A549 (cell line): ENCODE data around the gene SCFD1. TPM values are rescaled to one million over a fixed set of nuclear protein-coding genes. Genes with fewer than 3 reads are reported as not detected.
"Not testable (repeated sequence)": the region's sequence is repeated elsewhere in the genome, so short reads cannot be mapped to it uniquely, and the experiment has no call there.

Experiments
- ATAC-seq, 2 experiments: fragments of 200-7000 bp in 1 of 2; fragments of >200 bp in 1 of 2; cut with Nextera tagmentation in 1 of 2; cut with Tn5 transposase in 1 of 2; 3 replicates each; pipeline versions ENCODE4 v1.8.0 to v1.9.1; 2018 to 2020; ENCODE audit warnings: mild to moderate bottlenecking in 1 of 2, moderate library complexity in 1 of 2
- CTCF ChIA-PET: fragments of 300-600 bp; sonication (Branson Sonifier 250); formaldehyde crosslinking; extraction: SDS; loops from one replicate; lab custom pipeline; 2021; ENCODE audit warnings: antibody characterized with exemption, inconsistent platforms; lab: Yijun Ruan, JAX
- POLR2A ChIA-PET: fragments of 350-600 bp; formaldehyde crosslinking; extraction: SDS; loops from one replicate; lab custom pipeline; 2021; ENCODE audit warnings: antibody characterized with exemption, inconsistent platforms; lab: Yijun Ruan, JAX
- DNase-seq, 2 experiments: peaks; one replicate each; pipeline versions ENCODE4 v3.0.0 to v3.0.0-alpha.2; 2011 to 2016; ENCODE audit warnings: low read depth in 1 of 2, low spot score in 1 of 2
- FAIRE-seq: peaks from 2 replicates; lab custom pipeline; 2011; peaks lifted over from hg19 to GRCh38; lab: Jason Lieb, UNC
- H3K27ac ChIP-seq, 2 experiments: fragments of >200 bp; sonication (Bioruptor Twin); formaldehyde crosslinking; 3 replicates each; pipeline ENCODE4 v1.5.1; 2016 to 2017
- H3K4me1 ChIP-seq: fragments of >200 bp; sonication (Bioruptor Twin); formaldehyde crosslinking; 3 replicates; pipeline ENCODE4 v1.6.1; 2016
- H3K4me2 ChIP-seq: fragments of >200 bp; sonication (Bioruptor Twin); formaldehyde crosslinking; 3 replicates; pipeline ENCODE4 v1.6.1; 2016
- H3K4me3 ChIP-seq: fragments of >200 bp; sonication (Bioruptor Twin); formaldehyde crosslinking; 3 replicates; pipeline ENCODE4 v1.5.1; 2016
- H3K9me3 ChIP-seq: fragments of >200 bp; sonication (Bioruptor Twin); formaldehyde crosslinking; 3 replicates; pipeline ENCODE4 v1.6.1; 2016
- ATOH8 ChIP-seq: fragments of 250-450 bp; sonication (Bioruptor Pico); IDR thresholded peaks from 2 replicates; pipeline ENCODE4 v1.5.0; 2020; ENCODE audit warnings: low read depth, mild to moderate bottlenecking, moderate library complexity
- BCL3 ChIP-seq: fragments of >200 bp; sonication (Bioruptor Twin); formaldehyde crosslinking; IDR thresholded peaks from 3 replicates; pipeline ENCODE4 v1.6.1; 2016
- CBX2 ChIP-seq: fragments of 200-600 bp; sonication (generic); IDR thresholded peaks from 2 replicates; pipeline ENCODE4 v1.6.1; 2016; ENCODE audit warnings: low read depth, mild to moderate bottlenecking, borderline replicate concordance
- CBX8 ChIP-seq: fragments of 200-600 bp; sonication (generic); IDR thresholded peaks from 2 replicates; pipeline ENCODE4 v1.6.1; 2016
- CHD2 ChIP-seq: fragments of 150-350 bp; IDR thresholded peaks from 2 replicates; pipeline ENCODE4 v1.6.1; 2014; ENCODE audit warnings: low read length; ENCODE audit not compliant: partially characterized antibody
- CHD4 ChIP-seq: fragments of 200-600 bp; sonication (generic); IDR thresholded peaks from 2 replicates; pipeline ENCODE4 v1.6.1; 2016; ENCODE audit warnings: antibody characterized with exemption, mild to moderate bottlenecking, borderline replicate concordance
- ELK1 ChIP-seq: fragments of 150-350 bp; IDR thresholded peaks from 2 replicates; pipeline ENCODE4 v1.6.1; 2014; ENCODE audit warnings: low read depth, mild to moderate bottlenecking, low read length
- EP300 ChIP-seq, 2 experiments: fragments of >200 bp; sonication (Bioruptor Twin); formaldehyde crosslinking; IDR thresholded peaks; 2 replicates in 1 of 2; 3 replicates in 1 of 2; pipeline ENCODE4 v1.6.1; 2016 to 2017
- FOXS1 ChIP-seq: fragments of 250-450 bp; sonication (Bioruptor Pico); IDR thresholded peaks from 2 replicates; pipeline ENCODE4 v1.5.0; 2020; ENCODE audit warnings: mild to moderate bottlenecking, moderate library complexity
- GATA3 ChIP-seq: IDR thresholded peaks from 2 replicates; pipeline ENCODE4 v1.6.1; 2012; ENCODE audit warnings: borderline replicate concordance
- HES2 ChIP-seq: fragments of >200 bp; sonication (Bioruptor Twin); formaldehyde crosslinking; IDR thresholded peaks from 2 replicates; pipeline ENCODE4 v1.6.1; 2016
- HEYL ChIP-seq: fragments of 250-450 bp; sonication (Bioruptor Pico); IDR thresholded peaks from 2 replicates; pipeline ENCODE4 v1.8.0; 2021; ENCODE audit warnings: mild to moderate bottlenecking, moderate library complexity
- HOXA7 ChIP-seq: fragments of 250-450 bp; sonication (Bioruptor Pico); IDR thresholded peaks from 2 replicates; pipeline ENCODE4 v1.5.0; 2020; ENCODE audit warnings: mild to moderate bottlenecking, moderate library complexity
- JUN ChIP-seq, 2 experiments: fragments of >200 bp; sonication (Bioruptor Twin); formaldehyde crosslinking; IDR thresholded peaks; 2 replicates in 1 of 2; 3 replicates in 1 of 2; pipeline ENCODE4 v1.6.1; 2016 to 2017
- JUNB ChIP-seq: fragments of >200 bp; sonication (Bioruptor Twin); formaldehyde crosslinking; IDR thresholded peaks from 2 replicates; pipeline ENCODE4 v1.6.1; 2016
- NFE2L2 ChIP-seq: fragments of 150-350 bp; conservative IDR thresholded peaks from 2 replicates; pipeline ENCODE4 v1.6.1; 2014; ENCODE audit warnings: low read length
- PBX3 ChIP-seq: IDR thresholded peaks from 2 replicates; pipeline ENCODE4 v1.6.1; 2012
- PHF8 ChIP-seq: fragments of 200-600 bp; sonication (generic); IDR thresholded peaks from 2 replicates; pipeline ENCODE4 v1.6.1; 2016; ENCODE audit warnings: low read depth, mild to moderate bottlenecking, antibody characterized with exemption, moderate library complexity, borderline replicate concordance
- RAD21 ChIP-seq, 2 experiments: fragments of >200 bp in 1 of 2; sonication (Bioruptor Twin) in 1 of 2; formaldehyde crosslinking in 1 of 2; IDR thresholded peaks in 1 of 2; conservative IDR thresholded peaks in 1 of 2; 2 replicates in 1 of 2; 3 replicates in 1 of 2; pipeline ENCODE4 v1.6.1; 2012 to 2018; ENCODE audit warnings: inconsistent platforms in 1 of 2
- SREBF2 ChIP-seq: fragments of 450-650 bp; IDR thresholded peaks from 2 replicates; pipeline ENCODE4 v1.6.1; 2014; ENCODE audit warnings: mild to moderate bottlenecking, moderate library complexity
- TFCP2L1 ChIP-seq: fragments of 250-450 bp; sonication (Bioruptor Pico); IDR thresholded peaks from 2 replicates; pipeline ENCODE4 v1.5.0; 2021; ENCODE audit warnings: mild to moderate bottlenecking
- ZFP36 ChIP-seq: fragments of 450-650 bp; IDR thresholded peaks from 2 replicates; pipeline ENCODE4 v1.6.1; 2014; ENCODE audit warnings: borderline replicate concordance; ENCODE audit not compliant: partially characterized antibody
- ZSCAN20 ChIP-seq: fragments of 250-450 bp; sonication (Bioruptor Pico); IDR thresholded peaks from 2 replicates; pipeline ENCODE4 v1.8.0; 2022; ENCODE audit warnings: mild to moderate bottlenecking, moderate library complexity
- WGBS: methylation state at CpG from one replicate; pipeline ENCODE4 v1.1.6; 2017; ENCODE audit errors: missing lambda C conversion rate; 5-methylcytosine and 5-hydroxymethylcytosine counted together
- polyA plus RNA-seq, 4 experiments: library from polyadenylated mRNA; depleted of rRNA in 3 of 4; stranded (reverse); fragments of >200 nt; fragmentation: RNase III in 1 of 4; extraction: RNeasy Plus Mini Kit Qiagen cat#74134 plus additional on column Dnase treatment in 1 of 4; gene quantifications; 2 replicates in 3 of 4; 3 replicates in 1 of 4; pipeline ENCODE4 v1.2.3, GENCODE V29; 2011 to 2017

SCFD1 gene
- polyA plus RNA-seq, 2 of the 4 experiments (the other 2 are of a cell fraction), result 52.1 to 158 TPM

- ChIA-PET POLR2A (no interaction called here), CTCF (interaction anchor here (0.8 to 1.0 kb wide), 2 partner anchors 9 to 11 kb away, joined by 3 to 4 read pairs; no protein-coding TSS in a partner anchor)
- WGBS, result 73% methylated on average over 1 of the region's 1 CpG
- DNase-seq, result no peak
- FAIRE-seq, result no peak
- H3K4me1 ChIP-seq, result peaks cover 43% of the 10 kb centered on the region
- H3K4me3 ChIP-seq, result no peak overlapping the region
- no peak for ATAC-seq
- H3K4me2 ChIP-seq, result peak overlapping the region; percentile 31; the same call in 1 of the 3 replicates
- no peak overlapping the region for H3K27ac ChIP-seq
- TF ChIP-seq CHD2, result no peak
- TF ChIP-seq ELK1, result no peak
- TF ChIP-seq CBX2, result no peak
- TF ChIP-seq BCL3, result no peak
- no peak for TF ChIP-seq HOXA7
- no peak for TF ChIP-seq EP300 (IDR thresholded peaks at IDR 0.05)
- no peaks in the 10 kb centered on the region for H3K9me3 ChIP-seq
These were observed 49.3 kb upstream of the SCFD1 start for GRCh38 chr14:30572771-30573170.

GRCh38 chr14:30573226-30573814, 48.8 kb upstream of the SCFD1 start:
- FAIRE-seq, result no peak
- peak in 1 of 2 experiments; percentile 13; a peak in 1 of 6 replicates for ATAC-seq
- Histone ChIP-seq H3K4me3 (no peak overlapping the region), H3K4me2 (peak overlapping the region; percentile 31; the same call in 1 of the 3 replicates), H3K9me3 (no peaks in the 10 kb centered on the region), H3K4me1 (peaks cover 42% of the 10 kb centered on the region), H3K27ac (no peak overlapping the region)
- ChIA-PET POLR2A (no interaction called here), CTCF (interaction anchor here (0.6 to 1.0 kb wide), 3 partner anchors 9 to 11 kb away, joined by 3 to 4 read pairs (median 3); no protein-coding TSS in a partner anchor)
- TF ChIP-seq PBX3 (no peak), BCL3 (no peak), ZSCAN20 (CRISPR knock-in tag) (no peak), ZFP36 (no peak), JUN (IDR thresholded peaks at IDR 0.05) (no peak), CHD4 (no peak), HES2 (no peak), FOXS1 (CRISPR knock-in tag) (no peak), GATA3 (no peak), CBX2 (no peak), CBX8 (no peak), TFCP2L1 (CRISPR knock-in tag) (no peak), PHF8 (no peak)
- DNase-seq, result peak in 1 of 2 experiments; percentile 37
- 72% methylated on average over 5 of the region's 5 CpGs for WGBS

- POLR2A ChIA-PET, result no interaction called here
- ATAC-seq, result no peak
- no peak for FAIRE-seq
- no peak for TF ChIP-seq JUNB
- TF ChIP-seq SREBF2, result no peak
- no peak for TF ChIP-seq HEYL (CRISPR knock-in tag)
- no peak for TF ChIP-seq NFE2L2
- no peak for TF ChIP-seq ATOH8 (CRISPR knock-in tag)
- TF ChIP-seq RAD21 (conservative IDR thresholded peaks at IDR 0.05 in 1 of 2, IDR thresholded peaks at IDR 0.05 in 1 of 2), result no peak
- DNase-seq, result no peak
- Histone ChIP-seq H3K4me2 (no peak overlapping the region), H3K4me3 (no peak overlapping the region), H3K4me1 (peaks cover 41% of the 10 kb centered on the region), H3K9me3 (no peaks in the 10 kb centered on the region), H3K27ac (no peak overlapping the region)
- WGBS, result 93% methylated on average over 2 of the region's 2 CpGs
- CTCF ChIA-PET, result interaction anchor here (0.6 kb wide), 1 partner anchor 10 kb away, joined by 3 read pairs; no protein-coding TSS in a partner anchor
These were observed 48.2 kb upstream of the SCFD1 start for GRCh38 chr14:30573966-30574365.

GRCh38 chr14:30574777-30575176, 47.3 kb upstream of the SCFD1 start:
- peaks cover 33% of the 10 kb centered on the region for H3K4me1 ChIP-seq
- H3K4me2 ChIP-seq, ATAC-seq, H3K9me3 ChIP-seq, H3K27ac ChIP-seq, FAIRE-seq, CTCF ChIA-PET, DNase-seq, H3K4me3 ChIP-seq, POLR2A ChIA-PET: not testable (repeated sequence)
- WGBS, result 91% methylated on average over 3 of the region's 3 CpGs
